MM.1S (cell line): ENCODE data around the gene NAGK.

ENCODE experiments used
- DNase-seq: peaks from one replicate; pipeline ENCODE4 v3.0.0-alpha.2; 2015
- H2AFZ ChIP-seq: fragments of 300-600 bp; sonication (generic); 2 replicates; pipeline ENCODE4 v1.6.0; 2016; ENCODE audit warnings: antibody characterized with exemption, low read length
- H3F3A ChIP-seq: fragments of 300-600 bp; sonication (generic); 2 replicates; pipeline ENCODE4 v1.6.1; 2016; ENCODE audit warnings: mild to moderate bottlenecking, antibody characterized with exemption, low read length, moderate library complexity, mixed read lengths; ENCODE audit not compliant: insufficient read depth
- H3K27ac ChIP-seq: fragments of 300-600 bp; sonication (generic); 2 replicates; pipeline ENCODE4 v1.5.1; 2016; ENCODE audit warnings: mild to moderate bottlenecking, low read length
- H3K27me3 ChIP-seq: fragments of 300-600 bp; sonication (generic); replicated peaks from 2 replicates; pipeline ENCODE4 v1.6.0; 2016; ENCODE audit warnings: low read length; ENCODE audit not compliant: insufficient read depth
- H3K36me3 ChIP-seq: fragments of 300-600 bp; sonication (generic); replicated peaks from 2 replicates; pipeline ENCODE4 v1.6.1; 2016; ENCODE audit warnings: mild to moderate bottlenecking, low read length, mixed read lengths; ENCODE audit not compliant: insufficient read depth
- H3K4me1 ChIP-seq: fragments of 300-600 bp; sonication (generic); 2 replicates; pipeline ENCODE4 v1.6.1; 2016; ENCODE audit warnings: low read length, mixed read lengths
- H3K4me2 ChIP-seq: fragments of 300-600 bp; sonication (generic); 2 replicates; pipeline ENCODE4 v1.6.0; 2016; ENCODE audit warnings: low read depth, low read length
- H3K4me3 ChIP-seq: fragments of 300-600 bp; sonication (generic); 2 replicates; pipeline ENCODE4 v1.5.1; 2016; ENCODE audit warnings: low read length, mixed read lengths
- H3K79me2 ChIP-seq: fragments of 300-600 bp; sonication (generic); 2 replicates; pipeline ENCODE4 v1.6.1; 2016; ENCODE audit warnings: mixed run types, low read length, mixed read lengths
- H3K9ac ChIP-seq: fragments of 300-600 bp; sonication (generic); 2 replicates; pipeline ENCODE4 v1.6.1; 2016; ENCODE audit warnings: low read length, mixed read lengths
- H3K9me2 ChIP-seq: fragments of 300-600 bp; sonication (generic); replicated peaks from 2 replicates; pipeline ENCODE4 v1.6.1; 2016; ENCODE audit warnings: mild to moderate bottlenecking, low read length, mixed read lengths; ENCODE audit not compliant: insufficient read depth
- H3K9me3 ChIP-seq: fragments of 300-600 bp; sonication (generic); replicated peaks from 2 replicates; pipeline ENCODE4 v1.6.1; 2016; ENCODE audit warnings: mild to moderate bottlenecking, low read length, mixed read lengths; ENCODE audit not compliant: insufficient read depth
- H4K20me1 ChIP-seq: fragments of 300-600 bp; sonication (generic); 2 replicates; pipeline ENCODE4 v1.6.1; 2016; ENCODE audit warnings: mild to moderate bottlenecking, low read length, moderate library complexity, mixed read lengths; ENCODE audit not compliant: insufficient read depth
- EZH2 ChIP-seq: fragments of 300-600 bp; sonication (generic); optimal IDR thresholded peaks from 2 replicates; pipeline ENCODE3; 2017; ENCODE audit warnings: low read depth, mild to moderate bottlenecking, antibody characterized with exemption, low read length, mixed read lengths
- EZH2phosphoT487 ChIP-seq: fragments of 300-600 bp; sonication (generic); IDR thresholded peaks from 2 replicates; pipeline ENCODE4 v1.6.1; 2018; ENCODE audit warnings: antibody characterized with exemption, low read length
- TF ChIP-seq, protein P1 (sequence below): fragments of 300-600 bp; sonication (generic); IDR thresholded peaks from 2 replicates; pipeline ENCODE4 v1.5.1; 2016; ENCODE audit warnings: antibody characterized with exemption, low read length, mixed read lengths

Gene NAGK

DNA sequence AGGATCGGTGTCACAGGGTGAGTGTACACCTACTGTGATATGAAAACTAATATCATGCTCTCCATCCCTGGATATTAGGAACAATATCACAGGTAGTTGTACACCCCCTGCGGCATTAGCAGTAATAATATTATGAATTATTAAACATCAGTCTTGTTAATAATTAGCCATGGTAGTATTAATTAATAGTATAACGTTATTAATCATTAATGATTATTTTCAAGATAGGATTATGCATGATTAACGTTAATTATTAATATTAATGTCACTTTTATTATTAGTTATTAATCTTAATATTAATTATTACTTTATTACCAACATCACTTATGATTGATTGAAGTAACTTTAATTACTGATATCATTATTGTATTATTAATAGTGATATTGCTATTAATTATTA is 26.2 kb upstream of the NAGK start:
- Histone ChIP-seq H4K20me1 (no peaks in the 10 kb centered on the region), H3K36me3 (no peaks in the 10 kb centered on the region), H3K9me2 (no peaks in the 10 kb centered on the region), H3K79me2 (no peaks in the 10 kb centered on the region), H2AFZ (no peak overlapping the region), H3K9ac (no peak overlapping the region), H3K4me1 (no peaks in the 10 kb centered on the region), H3K27me3 (no peaks in the 10 kb centered on the region), H3F3A (no peaks in the 10 kb centered on the region), H3K27ac (no peak overlapping the region), H3K4me3 (no peak overlapping the region), H3K4me2 (no peak overlapping the region), H3K9me3 (no peaks in the 10 kb centered on the region)
- TF ChIP-seq EZH2 = no peak
- no peak for TF ChIP-seq EZH2phosphoT487
- TF ChIP-seq, protein P1, sequence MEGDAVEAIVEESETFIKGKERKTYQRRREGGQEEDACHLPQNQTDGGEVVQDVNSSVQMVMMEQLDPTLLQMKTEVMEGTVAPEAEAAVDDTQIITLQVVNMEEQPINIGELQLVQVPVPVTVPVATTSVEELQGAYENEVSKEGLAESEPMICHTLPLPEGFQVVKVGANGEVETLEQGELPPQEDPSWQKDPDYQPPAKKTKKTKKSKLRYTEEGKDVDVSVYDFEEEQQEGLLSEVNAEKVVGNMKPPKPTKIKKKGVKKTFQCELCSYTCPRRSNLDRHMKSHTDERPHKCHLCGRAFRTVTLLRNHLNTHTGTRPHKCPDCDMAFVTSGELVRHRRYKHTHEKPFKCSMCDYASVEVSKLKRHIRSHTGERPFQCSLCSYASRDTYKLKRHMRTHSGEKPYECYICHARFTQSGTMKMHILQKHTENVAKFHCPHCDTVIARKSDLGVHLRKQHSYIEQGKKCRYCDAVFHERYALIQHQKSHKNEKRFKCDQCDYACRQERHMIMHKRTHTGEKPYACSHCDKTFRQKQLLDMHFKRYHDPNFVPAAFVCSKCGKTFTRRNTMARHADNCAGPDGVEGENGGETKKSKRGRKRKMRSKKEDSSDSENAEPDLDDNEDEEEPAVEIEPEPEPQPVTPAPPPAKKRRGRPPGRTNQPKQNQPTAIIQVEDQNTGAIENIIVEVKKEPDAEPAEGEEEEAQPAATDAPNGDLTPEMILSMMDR = no peak
- no peak for DNase-seq

DNA sequence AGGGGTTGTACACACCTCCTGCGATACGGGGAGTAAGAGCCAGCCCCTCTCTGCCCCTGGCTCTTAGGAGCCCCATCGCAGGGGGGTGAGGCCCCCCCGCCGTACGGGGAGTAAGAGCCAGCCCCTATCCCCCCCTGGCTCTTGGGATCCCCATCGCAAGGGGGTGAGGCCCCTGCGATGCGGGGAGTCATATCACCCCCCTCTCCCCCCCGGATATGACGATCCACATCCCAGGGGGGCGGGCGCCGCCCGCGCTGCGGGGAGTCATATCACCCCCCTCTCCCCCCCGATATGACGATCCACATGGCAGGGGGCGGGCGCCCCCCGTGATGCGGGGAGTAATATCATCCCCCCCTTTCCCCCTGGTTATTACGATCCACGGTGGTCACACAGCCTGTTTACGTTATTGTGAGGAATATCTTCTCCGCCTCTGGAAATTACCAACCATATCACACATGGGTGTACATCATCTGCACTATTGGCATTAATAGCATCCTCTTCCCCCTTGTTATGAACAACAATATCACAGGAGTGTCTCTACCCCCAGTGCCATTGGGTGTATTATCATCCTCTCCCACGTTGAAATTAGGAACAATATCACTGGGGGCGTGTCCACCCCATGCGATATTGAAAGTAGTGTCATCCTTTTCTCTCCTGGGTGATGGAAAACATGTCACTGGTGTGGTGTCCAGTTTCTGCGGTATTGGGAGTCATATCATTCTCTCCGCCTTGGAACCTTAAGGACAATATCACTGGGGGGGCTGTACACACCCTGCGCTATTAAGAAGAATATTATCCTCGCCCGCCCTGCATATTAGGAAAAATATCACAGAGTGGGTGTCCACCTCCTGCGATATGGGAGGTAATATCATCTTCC is 24.7 kb upstream of the NAGK start:
- Histone ChIP-seq H3K4me1 (no peaks in the 10 kb centered on the region), H3F3A (no peaks in the 10 kb centered on the region), H2AFZ (no peak overlapping the region), H3K9ac (no peak overlapping the region), H3K36me3 (no peaks in the 10 kb centered on the region), H3K9me3 (no peaks in the 10 kb centered on the region), H3K79me2 (no peaks in the 10 kb centered on the region), H3K9me2 (no peaks in the 10 kb centered on the region), H3K27me3 (no peaks in the 10 kb centered on the region), H3K4me3 (no peak overlapping the region), H3K27ac (no peak overlapping the region), H3K4me2 (no peak overlapping the region), H4K20me1 (no peaks in the 10 kb centered on the region)
- TF ChIP-seq EZH2 (no peak), EZH2phosphoT487 (no peak)
- TF ChIP-seq, protein P1 = no peak
- DNase-seq = no peak

DNA sequence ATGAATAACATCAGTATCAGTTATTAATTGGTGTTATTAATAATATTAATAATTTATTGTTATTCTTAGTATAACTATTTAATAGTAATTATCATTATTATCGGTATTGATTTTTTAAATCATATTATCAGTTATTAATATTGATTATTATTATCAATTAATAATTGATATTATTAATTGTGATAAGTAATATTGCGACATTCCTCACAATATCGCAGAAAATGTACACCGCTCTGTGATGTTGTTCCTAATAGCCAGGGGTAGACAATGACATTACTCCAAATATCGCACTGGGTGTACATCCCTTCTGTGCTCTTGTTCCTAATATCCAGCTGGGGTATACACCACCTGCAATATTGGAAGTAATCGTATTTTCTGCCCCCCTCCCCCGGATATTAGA is 23.3 kb upstream of the NAGK start:
- Histone ChIP-seq H3K4me3 (no peak overlapping the region), H3K9me3 (no peaks in the 10 kb centered on the region), H3K9ac (no peak overlapping the region), H3F3A (no peaks in the 10 kb centered on the region), H3K79me2 (no peaks in the 10 kb centered on the region), H2AFZ (no peak overlapping the region), H3K9me2 (no peaks in the 10 kb centered on the region), H3K36me3 (no peaks in the 10 kb centered on the region), H4K20me1 (no peaks in the 10 kb centered on the region), H3K4me2 (no peak overlapping the region), H3K4me1 (no peaks in the 10 kb centered on the region), H3K27me3 (no peaks in the 10 kb centered on the region), H3K27ac (no peak overlapping the region)
- TF ChIP-seq, protein P1 = no peak
- TF ChIP-seq EZH2 (no peak), EZH2phosphoT487 (no peak)
- no peak for DNase-seq
